Endothelial cell (in vitro differentiated cells): Measurements from ENCODE around the gene DBF4. TPM values are rescaled to one million over a fixed set of nuclear protein-coding genes. Genes with fewer than 3 reads are reported as not detected.
"Not testable (repeated sequence)": the region's sequence is repeated elsewhere in the genome, so short reads cannot be mapped to it uniquely, and the experiment has no call there.

Experiments used
- DNase-seq: peaks from one replicate; pipeline ENCODE4 v3.0.0; 2021; ENCODE audit warnings: low spot score
- H3K27ac Mint-ChIP-seq: one replicate; pipeline ENCODE4 v1.8.0; 2021; ENCODE audit warnings: mixed read lengths, inconsistent platforms; ENCODE audit not compliant: unreplicated experiment
- H3K27me3 Mint-ChIP-seq: one replicate; pipeline ENCODE4 v1.8.0; 2021; ENCODE audit warnings: mild to moderate bottlenecking, moderate library complexity, mixed read lengths, inconsistent platforms; ENCODE audit not compliant: unreplicated experiment
- H3K36me3 Mint-ChIP-seq: one replicate; pipeline ENCODE4 v1.8.0; 2021; ENCODE audit warnings: mild to moderate bottlenecking, low read depth, mixed read lengths, inconsistent platforms; ENCODE audit not compliant: unreplicated experiment
- H3K4me1 Mint-ChIP-seq: one replicate; pipeline ENCODE4 v1.8.0; 2021; ENCODE audit warnings: mild to moderate bottlenecking, mixed read lengths, inconsistent platforms; ENCODE audit not compliant: unreplicated experiment
- H3K4me3 Mint-ChIP-seq: one replicate; pipeline ENCODE4 v1.8.0; 2021; ENCODE audit warnings: mild to moderate bottlenecking, mixed read lengths, inconsistent platforms; ENCODE audit not compliant: unreplicated experiment
- H3K9me3 Mint-ChIP-seq: one replicate; pipeline ENCODE4 v1.8.0; 2021; ENCODE audit warnings: mixed read lengths, inconsistent platforms; ENCODE audit not compliant: unreplicated experiment
- CTCF ChIP-seq: fragments of 200-600 bp; sonication (generic); IDR thresholded peaks from one replicate; pipeline ENCODE4 v1.5.0; 2021; ENCODE audit warnings: antibody characterized with exemption; ENCODE audit not compliant: unreplicated experiment
- long read RNA-seq: library from polyadenylated mRNA; unstranded; transcript quantifications from one replicate; pipeline ENCODE4 v2.0.0, GENCODE V29; 2020; ENCODE audit not compliant: unreplicated experiment
- total RNA-seq: library from RNA; stranded (reverse); fragmentation: NEBNext Ultra II Directional; extraction: Animal tissue kit (Norgen Biotek cat#: 25700); gene quantifications from one replicate; pipeline ENCODE4 v1.2.1, GENCODE V29; 2021; ENCODE audit not compliant: unreplicated experiment

Gene DBF4
- 19.6 TPM for total RNA-seq
- long read RNA-seq, partial matches to known transcripts = 1 of 7 reads
- long read RNA-seq, other reads (novel, unspliced or antisense) = 3 of 7 reads

- TF ChIP-seq CTCF = no peak
- Mint-ChIP-seq H3K9me3 (no peaks in the 10 kb centered on the region), H3K4me3 (peak within 1 kb of the TSS; percentile 96), H3K4me1 (peaks cover 22% of the 10 kb centered on the region), H3K27me3 (no peaks in the 10 kb centered on the region), H3K27ac (peak within 1 kb of the TSS; percentile 92), H3K36me3 (peaks cover 9% of the 10 kb centered on the region)
- DNase-seq = peak; percentile 89
Observed at GRCh38 chr7:87876040-87876868, at the start of gene DBF4, which contains the start of gene SLC25A40. Gene DBF4, plus strand, starts transcription at chr7:87876493. Its CDS starts 240 bp downstream, at chr7:87876733. Gene SLC25A40, minus strand, starts transcription at chr7:87876360. Its CDS starts 17,633 bp downstream, at chr7:87858727.

GRCh38 chr7:87828383-87828782 lies 47.9 kb upstream of the DBF4 start:
- not testable (repeated sequence) for H3K27me3 Mint-ChIP-seq, H3K36me3 Mint-ChIP-seq, H3K27ac Mint-ChIP-seq, H3K4me1 Mint-ChIP-seq, H3K4me3 Mint-ChIP-seq, DNase-seq, H3K9me3 Mint-ChIP-seq

- no peak overlapping the region for H3K4me3 Mint-ChIP-seq
- DNase-seq = no peak
- no peak for TF ChIP-seq CTCF
- no peaks in the 10 kb centered on the region for H3K4me1 Mint-ChIP-seq
- H3K36me3 Mint-ChIP-seq = no peaks in the 10 kb centered on the region
- H3K27me3 Mint-ChIP-seq = no peaks in the 10 kb centered on the region
- H3K27ac Mint-ChIP-seq = no peak overlapping the region
- no peaks in the 10 kb centered on the region for H3K9me3 Mint-ChIP-seq
Observed at GRCh38 chr7:87831097-87831496, 45.2 kb upstream of the DBF4 start.

GRCh38 chr7:87833130-87833529 lies 43.2 kb upstream of the DBF4 start:
- no peaks in the 10 kb centered on the region for H3K36me3 Mint-ChIP-seq
- no peaks in the 10 kb centered on the region for H3K9me3 Mint-ChIP-seq
- H3K4me1 Mint-ChIP-seq = no peaks in the 10 kb centered on the region
- H3K27me3 Mint-ChIP-seq = no peaks in the 10 kb centered on the region
- TF ChIP-seq CTCF = no peak
- DNase-seq = no peak
- H3K27ac Mint-ChIP-seq = no peak overlapping the region
- H3K4me3 Mint-ChIP-seq = no peak overlapping the region

GRCh38 chr7:87837597-87837996 lies 38.7 kb upstream of the DBF4 start:
- H3K27ac Mint-ChIP-seq = no peak overlapping the region
- no peak for TF ChIP-seq CTCF
- H3K9me3 Mint-ChIP-seq = no peaks in the 10 kb centered on the region
- no peaks in the 10 kb centered on the region for H3K4me1 Mint-ChIP-seq
- no peaks in the 10 kb centered on the region for H3K36me3 Mint-ChIP-seq
- H3K27me3 Mint-ChIP-seq = no peaks in the 10 kb centered on the region
- DNase-seq = no peak
- H3K4me3 Mint-ChIP-seq = no peak overlapping the region
